GM18499 (cell line): ENCODE measurements around the gene LY86.
A peak's percentile ranks its signal among the peaks of the same experiment; 100 is the strongest.

ENCODE experiments used
- ATAC-seq: cut with Tn5 transposase; IDR thresholded peaks from one replicate; pipeline ENCODE4 v1.9.1; 2021; ENCODE audit warnings: moderate number of reproducible peaks; ENCODE audit not compliant: insufficient read depth, unreplicated experiment

LY86 gene

DNA sequence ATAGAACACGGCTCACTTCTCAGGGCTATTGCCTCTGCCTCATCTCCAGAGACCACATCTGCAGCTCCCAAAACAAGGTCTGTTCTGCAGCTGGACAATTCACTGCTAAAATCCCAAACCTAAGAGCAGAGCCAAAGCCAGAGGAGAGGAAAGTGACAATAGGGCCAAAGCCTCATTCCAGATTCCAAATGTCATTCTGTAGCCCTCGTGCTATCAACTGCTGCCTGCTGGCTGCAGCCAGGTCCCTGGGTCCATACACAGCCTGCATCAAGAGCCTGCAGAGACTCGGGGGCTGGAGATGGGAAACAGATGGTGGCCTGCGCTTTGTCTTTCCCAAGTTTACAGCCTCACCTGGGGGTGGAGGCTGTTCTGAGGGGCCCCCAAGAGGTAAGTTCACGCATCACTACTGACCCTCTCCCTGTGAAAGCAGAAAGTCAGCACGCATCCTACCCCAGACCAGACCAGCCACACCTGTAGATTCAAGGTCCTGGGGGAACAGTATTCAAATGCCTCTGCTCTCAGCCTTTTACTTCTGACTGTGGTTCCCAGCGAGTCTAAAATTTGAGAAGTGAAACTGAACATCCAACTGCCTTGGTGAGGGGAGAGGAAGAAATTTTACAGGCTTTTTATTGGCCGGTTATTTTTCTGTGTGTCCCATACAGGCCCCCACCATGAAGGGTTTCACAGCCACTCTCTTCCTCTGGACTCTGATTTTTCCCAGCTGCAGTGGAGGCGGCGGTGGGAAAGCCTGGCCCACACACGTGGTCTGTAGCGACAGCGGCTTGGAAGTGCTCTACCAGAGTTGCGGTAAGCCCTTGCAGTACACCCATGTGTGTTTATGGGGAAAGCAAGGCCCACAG lies at the start of gene LY86:
TSS of gene LY86 (plus strand) at position 657 of the 860 bp plus-strand sequence. CDS start at position 672, 15 bp downstream.
- peak; percentile 25 for ATAC-seq

DNA sequence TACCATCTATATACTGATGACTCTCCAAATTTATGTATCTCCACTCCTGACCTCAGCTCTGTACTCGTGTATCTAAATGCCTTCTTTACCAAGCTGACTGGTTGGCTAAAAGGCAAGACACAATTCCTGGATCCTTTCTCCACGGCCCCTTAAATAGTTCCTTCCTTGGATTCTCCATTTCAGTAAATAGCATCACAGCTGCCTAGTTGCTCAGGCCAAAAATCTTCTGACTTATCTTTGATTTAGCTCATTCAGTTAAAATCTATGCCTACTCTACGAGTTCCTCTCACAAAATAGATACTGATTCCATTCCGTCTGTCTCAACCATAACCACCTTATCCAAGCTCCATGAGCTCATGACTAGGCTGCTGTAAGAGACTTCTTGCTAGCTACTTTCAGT lies 49.5 kb upstream of the LY86 start:
- no peak for ATAC-seq

DNA sequence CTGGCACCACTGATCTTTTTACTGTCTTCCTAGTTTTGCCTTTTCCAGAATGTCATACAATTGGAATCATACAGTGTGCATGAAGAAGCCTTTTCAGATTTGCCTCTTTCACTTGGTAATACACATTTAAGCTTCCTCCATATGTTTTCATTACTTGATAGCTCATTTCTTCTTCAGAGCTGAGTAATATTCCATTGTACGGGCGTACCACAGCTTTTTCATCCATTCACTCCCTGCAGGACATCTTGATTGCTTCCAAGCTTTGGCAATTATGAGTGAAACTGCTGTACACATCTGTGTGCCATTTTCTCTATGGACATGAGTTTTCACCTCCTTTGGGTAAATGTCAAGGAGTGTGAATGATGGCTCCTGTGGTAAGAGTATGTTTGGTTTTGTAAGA lies 46.2 kb upstream of the LY86 start:
- ATAC-seq, result no peak

DNA sequence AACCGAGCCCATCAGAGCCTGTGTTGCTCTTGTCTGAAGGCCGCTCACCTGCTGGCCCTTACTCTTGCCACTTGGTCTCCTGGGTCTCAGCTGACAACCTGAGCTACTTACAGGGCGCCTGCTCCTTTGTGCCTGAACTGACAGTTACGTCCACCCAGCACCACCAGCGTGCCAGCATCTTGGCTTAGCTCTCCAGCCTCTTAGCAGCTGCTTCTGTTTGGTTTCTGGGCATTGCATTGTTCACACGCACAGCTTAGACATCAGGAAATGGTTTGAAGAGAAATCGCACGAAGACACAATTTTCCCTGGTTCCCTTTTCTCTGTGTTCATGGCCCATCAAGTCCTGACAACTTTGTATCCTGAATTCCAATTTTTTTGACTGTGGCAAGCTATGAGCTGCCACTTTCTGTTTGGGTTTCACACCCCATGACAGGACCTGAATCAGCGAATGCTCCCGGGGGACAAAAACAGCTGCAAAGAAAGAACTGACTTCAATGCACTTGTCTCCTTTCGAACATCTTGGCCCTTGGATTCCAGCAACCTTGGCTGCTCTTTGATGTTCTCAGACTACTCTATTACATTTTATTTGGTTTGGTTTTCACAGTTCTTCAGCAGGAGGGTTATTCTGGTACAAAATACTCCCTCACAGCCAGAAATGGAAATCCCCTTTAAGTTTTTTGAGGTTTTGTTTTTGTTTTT lies 45.2 kb upstream of the LY86 start:
- ATAC-seq, result no peak

DNA sequence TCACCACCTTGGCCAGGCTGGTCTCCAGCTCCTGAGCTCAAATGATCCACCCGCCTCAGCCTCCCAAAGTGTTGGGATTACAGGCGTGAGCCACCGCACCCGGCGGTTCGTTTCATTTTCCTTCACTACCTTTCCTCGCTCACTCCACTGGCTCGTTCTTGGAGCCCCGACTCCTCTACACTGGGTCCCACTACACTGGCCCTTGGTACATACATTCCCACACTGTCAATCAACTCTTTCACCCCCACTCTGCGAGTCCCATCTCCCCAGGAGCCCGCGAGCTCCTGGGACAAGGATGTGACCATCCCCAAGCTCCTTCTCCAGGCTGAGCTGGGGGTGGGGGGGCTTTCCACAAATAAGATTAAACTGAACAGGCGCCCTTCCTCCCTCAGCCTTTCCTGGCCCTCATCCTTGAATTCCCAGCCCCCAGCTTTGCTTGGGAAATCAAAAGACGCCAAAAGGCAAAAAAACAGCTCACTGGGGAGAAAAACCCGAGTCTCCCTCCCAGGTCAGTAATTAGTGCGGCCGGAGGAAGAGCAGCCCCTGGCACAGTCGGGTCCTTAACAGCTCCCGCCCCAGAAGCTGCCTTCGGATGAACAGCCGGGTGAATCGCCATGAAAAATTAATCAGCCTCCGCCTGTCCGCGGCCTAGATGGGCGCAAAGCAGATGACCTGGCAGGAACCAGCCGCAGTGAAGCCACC lies 42.8 kb upstream of the LY86 start:
- no peak for ATAC-seq

DNA sequence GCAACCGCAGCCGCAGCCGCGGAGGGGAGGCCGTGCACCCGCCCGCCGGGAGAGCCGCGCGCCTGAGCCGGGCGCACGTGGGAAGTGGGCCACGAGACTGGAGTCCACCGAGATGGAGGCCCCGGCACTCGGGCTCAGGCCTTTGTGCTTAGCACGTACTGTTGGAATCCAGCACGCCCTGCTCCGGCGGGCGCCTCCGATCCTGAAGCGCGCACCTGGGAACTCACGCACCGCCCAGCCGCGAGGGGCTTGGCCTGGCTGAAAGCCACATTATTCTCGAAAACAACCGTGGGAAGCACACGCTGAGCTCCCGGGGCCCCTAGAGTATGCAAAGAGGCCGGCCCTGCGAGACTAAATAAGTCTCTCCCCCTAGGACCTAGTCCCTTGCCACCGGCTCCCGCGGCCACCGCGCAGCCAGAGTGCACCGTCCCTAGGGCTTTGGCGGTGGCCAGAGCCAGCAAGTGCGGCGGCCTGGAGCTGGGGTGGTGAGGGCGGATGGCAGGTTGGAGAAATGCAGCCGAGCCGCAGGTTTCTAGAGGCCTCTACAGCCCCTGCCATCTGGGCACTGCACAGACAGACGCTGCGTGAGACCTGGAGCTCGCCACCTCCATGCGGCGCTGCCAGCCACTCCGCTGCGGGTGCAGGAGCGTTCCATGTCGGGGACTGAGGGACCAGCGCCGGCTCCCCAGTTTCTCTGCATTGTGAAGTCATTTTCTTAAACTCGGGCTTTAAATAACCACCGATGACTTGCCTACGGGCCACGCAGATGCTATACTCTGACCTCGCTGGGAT lies 42.0 kb upstream of the LY86 start:
- ATAC-seq, result peak; percentile 25

DNA sequence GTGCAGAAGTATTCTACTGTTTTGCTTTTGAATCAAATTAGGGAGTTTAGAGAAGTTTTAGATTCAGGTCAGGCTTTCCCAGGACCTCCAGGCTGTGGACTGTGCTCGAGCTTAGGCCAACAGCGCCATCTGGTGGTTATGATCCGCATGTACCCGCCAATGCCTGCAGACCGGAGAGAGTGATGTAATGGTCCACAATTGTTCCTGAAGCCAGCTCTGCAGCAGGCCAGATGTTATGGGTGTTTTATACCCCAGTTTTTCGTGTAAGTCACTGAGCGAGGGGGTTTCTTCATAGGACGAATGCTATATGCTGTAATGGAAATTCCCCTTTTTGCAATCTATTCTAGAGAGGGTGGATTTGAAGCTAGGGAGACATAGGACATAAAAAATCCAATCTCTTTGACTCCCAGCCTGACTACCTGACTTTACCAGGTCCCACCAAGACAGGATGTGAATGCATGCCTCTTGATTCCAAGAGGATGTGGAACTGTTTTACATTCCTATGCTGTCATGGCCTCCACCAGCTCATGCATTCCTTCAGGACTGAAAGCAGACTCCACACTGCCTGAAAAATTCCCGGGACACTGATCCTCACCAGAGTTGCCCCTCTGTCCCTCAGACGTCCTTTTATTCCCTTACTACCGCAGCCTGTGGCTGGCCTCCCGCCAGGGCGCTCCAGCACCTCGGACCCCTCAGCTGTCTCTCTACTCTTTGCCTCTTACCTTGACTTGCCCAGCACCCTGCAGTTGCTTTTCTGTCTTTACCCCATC lies 41.2 kb upstream of the LY86 start:
- peak; percentile 57 for ATAC-seq

DNA sequence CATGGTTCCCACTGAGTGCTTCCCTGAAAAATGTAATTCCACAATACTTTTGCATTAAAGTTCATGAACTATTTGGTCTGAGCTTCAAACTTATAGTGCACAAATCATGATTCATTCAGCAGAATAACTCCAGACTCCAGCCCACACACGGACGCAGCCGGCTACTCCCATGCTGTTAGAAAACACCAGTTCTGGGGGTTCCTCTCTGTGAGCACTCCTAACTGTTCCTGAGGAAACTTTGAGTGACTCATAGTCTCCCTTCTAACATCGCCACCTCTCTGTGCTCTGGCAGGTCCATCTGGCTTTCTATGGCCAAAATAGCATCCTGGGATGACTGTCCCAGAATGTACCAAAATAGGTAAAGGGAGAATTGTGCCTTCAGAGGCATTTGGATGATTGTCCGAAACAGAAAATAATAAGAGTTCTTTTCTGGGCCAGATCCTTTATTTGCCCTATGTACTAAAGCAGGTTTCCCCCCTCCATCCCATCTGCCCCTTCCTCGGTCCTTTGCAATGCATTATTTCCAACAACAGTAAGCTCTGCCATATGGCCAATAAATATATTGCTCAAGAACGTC lies 32.3 kb upstream of the LY86 start:
- ATAC-seq, result no peak

DNA sequence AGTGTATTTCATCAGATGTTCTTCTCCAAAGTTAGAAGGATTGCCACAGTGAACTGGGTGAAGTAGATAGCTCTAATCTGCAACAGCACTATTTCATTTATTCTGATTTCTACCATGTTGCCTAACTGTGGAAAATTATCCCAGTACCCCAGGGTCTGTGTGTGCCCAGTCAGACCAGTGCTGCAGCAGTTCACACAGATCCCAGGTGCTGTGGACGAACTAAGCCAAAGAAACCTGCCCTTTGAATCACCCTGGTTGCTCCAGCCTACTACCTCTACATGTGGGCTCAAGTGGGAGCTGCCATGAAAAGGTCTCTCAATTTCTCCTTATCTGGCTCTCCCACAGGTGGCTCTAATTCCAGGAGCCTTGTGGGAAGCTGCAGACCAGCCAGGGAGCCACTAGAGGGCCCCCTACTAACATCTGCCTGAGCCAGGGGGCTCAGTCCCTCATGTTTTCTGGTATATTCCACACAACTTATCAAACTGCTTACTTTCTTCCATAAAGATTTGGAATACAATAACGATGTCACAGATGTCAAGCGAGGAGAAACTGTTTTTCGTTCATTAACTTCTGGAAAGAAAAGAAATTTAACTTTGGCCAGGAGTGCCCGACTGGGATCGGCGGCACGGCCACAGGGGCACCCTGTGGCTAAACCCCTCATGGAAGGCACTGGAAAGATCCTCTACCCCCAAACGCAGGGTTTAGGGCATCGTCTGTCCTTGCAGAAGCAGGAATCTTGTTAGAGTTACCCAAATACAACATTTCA lies 31.6 kb upstream of the LY86 start:
- ATAC-seq, result no peak

DNA sequence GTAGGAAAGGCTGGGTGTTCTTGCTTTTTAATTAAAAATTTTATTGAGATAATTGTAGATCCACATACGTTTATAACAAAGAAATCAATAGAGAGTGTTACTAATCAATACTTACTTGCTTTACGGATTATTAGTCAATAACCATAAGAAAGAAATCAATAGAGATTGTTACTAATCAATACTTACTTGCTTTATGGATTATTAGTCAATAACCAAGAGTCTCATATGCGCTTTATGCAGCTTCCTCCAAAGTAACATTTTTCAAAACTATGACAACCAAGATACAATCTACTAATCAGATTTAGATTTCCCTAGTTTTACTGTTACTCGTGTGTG lies 31.0 kb upstream of the LY86 start:
- ATAC-seq, result no peak

DNA sequence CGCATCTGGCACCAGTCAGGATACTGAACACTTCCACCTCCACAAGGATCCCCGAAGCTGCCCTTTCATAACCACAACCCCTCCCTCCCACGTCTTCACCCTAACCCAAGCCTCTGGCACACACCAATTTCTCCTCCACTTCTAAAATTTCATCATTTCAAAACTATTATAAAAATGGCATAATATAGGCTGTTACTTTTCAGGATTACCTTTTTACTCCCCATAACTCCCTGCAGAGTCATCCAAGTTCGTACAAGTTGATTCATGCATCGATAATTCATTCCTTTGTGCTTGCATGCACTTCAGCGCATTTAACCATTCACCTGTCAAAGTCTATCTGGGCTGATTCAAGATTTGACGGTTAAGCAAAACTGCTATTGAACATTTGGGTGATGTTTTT lies 30.6 kb upstream of the LY86 start:
- ATAC-seq, result no peak

DNA sequence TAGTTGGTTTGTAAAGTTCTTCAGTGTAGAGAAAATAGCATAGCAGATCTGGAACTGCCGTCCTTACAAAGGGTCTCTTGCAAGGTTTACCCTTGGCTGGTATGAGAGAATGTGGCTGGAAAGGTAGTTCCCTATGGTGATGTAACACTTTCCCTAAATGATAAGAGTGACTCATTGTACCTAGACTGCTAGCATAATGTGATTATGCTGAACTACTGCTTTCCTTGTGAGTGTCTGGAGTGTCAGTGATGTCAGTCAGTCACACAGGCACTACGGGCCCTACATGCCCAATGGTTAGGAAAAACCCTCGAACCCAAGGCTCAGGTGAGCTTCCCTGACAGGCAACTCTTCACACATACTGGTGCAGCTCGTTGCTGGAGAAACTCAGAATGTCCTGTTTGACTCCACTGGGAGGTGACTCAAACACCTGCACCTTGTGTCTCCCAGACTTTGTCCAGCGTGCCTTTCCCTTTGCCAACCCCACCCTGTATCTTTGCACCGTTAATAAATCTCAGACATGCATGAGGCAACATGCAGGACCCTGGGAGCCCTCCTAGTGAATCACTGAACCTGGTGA lies 28.4 kb upstream of the LY86 start:
- no peak for ATAC-seq

DNA sequence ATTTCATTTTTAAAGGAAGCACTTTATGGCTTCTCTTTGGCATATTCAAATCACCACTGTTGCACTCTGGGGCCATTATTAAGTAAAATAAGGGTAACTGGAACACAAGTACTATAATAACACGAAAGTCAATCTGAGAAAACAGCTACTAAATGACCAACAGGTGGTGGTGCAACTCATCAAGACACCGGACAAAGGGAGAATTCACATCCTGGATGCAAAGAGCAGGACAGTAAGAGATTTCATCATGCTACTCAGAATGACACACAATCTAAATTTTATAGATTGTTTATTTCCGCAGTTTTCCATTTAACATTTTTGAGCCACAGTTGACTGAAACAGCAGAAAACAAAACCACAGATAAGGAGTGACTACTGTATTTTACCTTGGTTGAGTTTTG lies 27.6 kb upstream of the LY86 start:
- no peak for ATAC-seq

DNA sequence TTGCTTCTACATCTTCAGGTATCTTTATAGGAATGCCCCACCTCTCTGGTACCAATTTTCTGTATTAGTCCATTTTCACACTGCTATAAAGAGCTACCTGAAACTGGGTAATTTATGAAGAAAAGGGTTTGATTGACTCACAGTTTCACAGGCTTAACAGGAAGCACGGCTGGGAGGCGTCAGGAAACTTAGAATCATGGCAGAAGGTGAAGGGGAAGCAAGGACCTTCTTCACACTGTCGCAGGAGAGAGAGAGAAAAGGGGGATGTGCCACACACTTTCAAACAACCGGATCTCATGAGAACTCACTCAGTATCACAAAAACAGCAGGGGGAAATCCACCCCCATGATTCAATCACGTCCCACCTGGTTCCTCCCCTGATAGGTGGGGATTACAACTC lies 24.4 kb upstream of the LY86 start:
- ATAC-seq, result no peak

DNA sequence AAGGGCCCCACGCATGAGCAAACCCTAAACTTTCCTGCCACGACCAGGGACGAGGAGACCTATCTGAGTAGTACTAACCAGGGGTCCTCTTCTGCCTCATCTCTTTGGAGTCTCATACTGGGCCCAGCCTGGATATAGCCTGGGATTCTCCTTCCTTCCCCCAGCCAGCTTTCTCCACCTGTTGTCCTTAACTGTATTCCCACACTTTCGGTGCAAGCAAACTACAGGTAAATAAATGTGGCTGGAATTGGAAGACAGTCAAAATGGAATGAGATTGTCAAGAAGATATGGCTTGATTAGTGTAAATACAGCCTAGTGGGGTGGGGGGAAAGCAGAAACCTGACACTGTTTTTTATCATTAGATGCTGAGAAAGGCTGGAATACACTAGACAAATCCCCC lies 23.5 kb upstream of the LY86 start:
- no peak for ATAC-seq

DNA sequence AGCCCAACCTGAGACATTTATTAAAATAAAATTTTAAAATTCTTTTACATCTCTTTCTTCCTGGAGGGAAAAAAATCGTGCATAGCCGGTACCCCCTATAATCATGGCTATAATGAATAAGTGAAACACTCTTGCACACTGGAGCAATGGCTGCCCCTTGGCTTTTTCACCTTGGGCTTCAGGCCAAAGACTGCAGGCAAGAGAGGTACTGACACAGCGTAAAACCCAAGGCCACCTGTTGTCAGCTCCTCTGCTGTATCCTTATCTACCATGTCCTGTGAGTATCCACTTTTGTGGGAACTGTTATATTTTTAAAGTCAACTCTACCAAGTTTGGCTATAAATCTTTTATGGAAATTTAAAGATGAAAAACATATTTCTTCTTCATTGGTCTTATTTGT lies 23.0 kb upstream of the LY86 start:
- ATAC-seq, result no peak

DNA sequence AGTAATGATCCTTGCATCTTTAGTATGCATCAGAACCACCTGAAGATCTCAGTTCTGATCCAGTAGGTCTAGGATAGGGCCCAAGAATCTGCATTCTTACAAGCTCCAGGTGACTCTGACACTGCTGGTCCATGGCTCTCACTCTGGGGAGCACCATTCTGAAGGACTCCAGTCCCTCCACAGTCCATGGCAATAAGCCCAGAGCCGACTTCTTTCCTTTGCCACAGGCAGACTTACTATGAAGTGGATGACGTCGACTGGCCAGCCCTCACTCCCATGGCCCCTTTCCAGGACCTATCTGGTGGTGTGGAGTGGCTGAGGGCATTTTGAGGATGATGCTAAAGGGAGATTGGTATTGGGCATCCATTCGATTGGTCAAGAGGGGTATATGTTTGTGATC lies 21.8 kb upstream of the LY86 start:
- no peak for ATAC-seq

DNA sequence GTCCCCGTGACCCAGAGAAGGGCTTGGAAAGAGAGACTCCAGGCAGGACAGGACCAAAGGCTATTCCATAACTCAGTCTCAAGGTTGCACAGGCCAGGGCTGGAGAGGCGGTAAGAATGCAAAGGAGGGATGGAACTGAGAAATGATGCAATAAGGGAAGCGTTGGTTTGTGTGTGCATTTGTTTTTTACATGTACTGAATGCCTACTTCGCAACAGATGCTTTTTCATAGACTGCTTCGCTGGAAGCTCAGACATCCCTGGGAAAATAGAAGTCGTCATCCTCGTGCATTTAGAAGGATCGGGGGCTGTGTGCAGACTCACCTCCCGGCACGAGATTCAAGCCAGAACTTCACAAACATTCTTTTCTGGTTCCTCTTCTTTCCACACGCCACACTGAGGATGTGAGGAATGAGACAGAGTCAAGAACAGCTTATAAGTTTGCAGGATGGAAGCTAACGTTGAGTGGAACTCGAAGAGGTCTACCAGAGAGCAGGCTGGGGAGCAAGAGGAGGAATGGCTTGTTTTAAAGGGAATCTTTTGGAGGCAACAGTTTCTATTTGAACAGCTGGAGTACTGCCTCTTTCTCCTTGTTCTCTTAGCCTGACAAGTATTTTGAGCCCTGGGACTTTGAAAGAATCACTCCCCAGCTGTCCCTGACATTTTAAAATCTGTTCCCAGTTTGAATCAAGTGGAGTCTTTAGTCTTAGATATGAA lies 19.3 kb upstream of the LY86 start:
- ATAC-seq, result no peak
